ENCODE measurements around the gene GOLGA1.
"Not testable (repeated sequence)": the region's sequence is repeated elsewhere in the genome, so short reads cannot be mapped to it uniquely, and the experiment has no call there.

Gene GOLGA1

GRCh38 chr9:124940521-124940893, 376 bp downstream of the GOLGA1 start:
- no peak for DNase-seq (ENCODE audit: low read depth in 2 of 2)

DNA sequence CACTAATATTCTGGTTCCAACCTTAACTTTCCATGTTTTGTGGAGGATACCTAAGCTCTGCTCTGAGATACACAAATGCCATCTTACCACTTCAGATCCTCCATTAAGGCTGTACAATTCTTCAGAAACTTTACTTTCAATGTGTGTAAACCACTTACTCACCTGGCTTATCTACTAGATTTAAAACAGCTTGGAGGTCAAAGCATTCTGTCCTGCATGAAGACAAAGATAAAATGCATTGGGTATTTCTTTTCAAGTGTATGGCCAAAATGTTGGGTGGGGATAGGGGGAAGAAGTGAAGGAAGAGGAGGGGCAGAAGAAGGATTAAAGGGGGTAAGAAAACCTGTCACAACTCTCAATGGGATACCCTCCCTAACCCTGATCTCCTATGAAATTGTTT, 939 bp downstream of the GOLGA1 start:
- no peak for DNase-seq (ENCODE audit: low read depth in 2 of 2)

GRCh38 chr9:124934290-124934689, 6.6 kb downstream of the GOLGA1 start:
- DNase-seq (ENCODE audit: low read depth in 2 of 2), result no peak

- DNase-seq (ENCODE audit: low read depth in 2 of 2), result no peak
Observed at GRCh38 chr9:124932333-124932732, 8.6 kb downstream of the GOLGA1 start.

DNA sequence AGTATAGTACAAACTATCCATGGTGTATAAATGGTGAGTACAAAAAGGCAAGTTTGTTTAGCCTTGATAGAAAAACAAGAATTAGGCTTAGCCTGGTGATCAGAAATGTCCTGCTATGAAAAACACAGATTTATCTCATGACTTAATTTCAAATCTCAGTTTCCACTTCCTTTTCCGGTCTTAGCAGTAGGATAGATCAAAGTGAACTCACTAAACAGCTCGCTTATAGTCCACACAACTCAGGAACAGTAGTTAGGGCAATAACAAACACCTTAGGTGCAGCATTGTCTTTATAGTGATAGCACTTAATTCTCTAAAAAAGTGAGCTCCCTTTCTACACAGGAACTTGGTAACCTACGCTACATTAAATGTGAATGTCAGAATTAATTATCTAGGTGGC, 11.4 kb downstream of the GOLGA1 start:
- no peak for DNase-seq (ENCODE audit: low read depth in 2 of 2)

- no peak for DNase-seq (ENCODE audit: low read depth in 2 of 2)
Observed at GRCh38 chr9:124928116-124928515, 12.8 kb downstream of the GOLGA1 start.

- DNase-seq (ENCODE audit: low read depth in 2 of 2), result not testable (repeated sequence)
Observed at GRCh38 chr9:124920394-124920793, 20.5 kb downstream of the GOLGA1 start.

DNA sequence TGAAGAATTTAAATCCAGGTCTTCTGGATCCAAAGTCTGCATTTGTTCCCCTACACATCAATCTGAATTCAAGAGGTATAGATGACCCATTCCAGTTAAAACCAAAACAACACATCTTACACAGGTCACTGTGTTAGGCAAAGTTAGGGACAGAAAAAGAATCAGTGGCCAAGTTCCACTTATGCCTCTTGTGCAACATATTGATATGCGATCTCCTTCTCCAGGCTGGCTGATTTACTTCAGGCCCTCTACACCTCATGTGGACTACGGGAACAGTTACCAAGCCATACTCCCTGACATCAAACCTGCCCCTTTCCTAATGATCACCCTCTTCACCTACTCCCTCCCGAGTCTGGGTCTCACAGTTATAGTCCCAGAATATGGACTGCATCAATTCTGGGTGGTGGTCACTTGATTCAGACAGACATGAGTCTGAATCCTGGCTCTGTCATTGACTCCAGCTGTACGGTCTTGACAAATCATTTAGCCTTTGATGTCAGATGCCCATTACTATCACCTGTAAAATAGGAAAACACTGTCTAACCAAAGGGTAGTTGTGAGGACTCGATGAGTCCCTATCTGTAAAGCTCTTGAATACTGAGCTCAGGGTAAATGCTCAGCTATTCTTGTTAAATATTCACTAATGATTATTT, 26.0 kb downstream of the GOLGA1 start:
- no peak for DNase-seq (ENCODE audit: low read depth in 2 of 2)

DNA sequence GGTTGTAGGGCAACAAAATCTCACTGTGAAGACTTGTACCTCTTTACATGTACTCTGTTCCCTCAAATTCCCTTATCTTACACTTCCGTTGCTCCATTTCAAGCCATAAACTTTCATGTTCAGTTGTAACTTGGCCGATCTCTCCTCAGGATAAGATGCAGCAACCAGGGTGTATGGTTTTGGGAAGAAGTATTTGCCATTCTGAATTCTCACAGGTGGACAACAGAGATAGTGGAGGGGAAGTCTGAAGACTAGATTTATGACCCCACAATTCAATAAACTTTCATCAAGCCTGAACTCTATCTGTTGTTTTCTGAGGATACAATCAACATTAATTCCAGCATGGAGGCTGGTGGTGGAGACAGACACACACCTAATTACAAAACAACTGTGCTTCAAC, 27.5 kb downstream of the GOLGA1 start:
- DNase-seq (ENCODE audit: low read depth in 2 of 2), result no peak

GRCh38 chr9:124911766-124912165, 29.1 kb downstream of the GOLGA1 start:
- DNase-seq (ENCODE audit: low read depth in 2 of 2), result no peak

- DNase-seq (ENCODE audit: low read depth in 2 of 2), result no peak
Observed at GRCh38 chr9:124908098-124908497, 32.8 kb downstream of the GOLGA1 start.

DNA sequence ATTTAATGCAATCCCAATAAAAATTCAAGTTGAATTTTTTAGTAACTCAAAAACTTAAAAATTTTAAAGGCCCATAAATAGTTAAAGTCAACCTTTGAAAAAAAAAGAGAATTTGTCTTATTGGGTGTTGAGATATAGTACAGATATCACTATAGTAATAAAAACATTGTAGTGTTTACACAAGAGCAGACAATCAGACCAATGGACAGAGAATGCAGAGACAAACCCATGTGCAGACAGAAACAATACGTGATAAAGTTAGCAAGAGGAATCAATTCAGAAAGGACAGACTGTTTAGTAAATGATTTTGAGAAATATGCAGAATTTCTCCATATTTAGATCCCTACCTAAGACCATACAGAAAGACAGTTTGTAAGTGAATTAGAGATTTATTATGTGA, 33.9 kb downstream of the GOLGA1 start:
- no peak for DNase-seq (ENCODE audit: low read depth in 2 of 2)

- no peak for DNase-seq (ENCODE audit: low read depth in 2 of 2)
Observed at GRCh38 chr9:124899845-124900244, 41.0 kb downstream of the GOLGA1 start.

DNA sequence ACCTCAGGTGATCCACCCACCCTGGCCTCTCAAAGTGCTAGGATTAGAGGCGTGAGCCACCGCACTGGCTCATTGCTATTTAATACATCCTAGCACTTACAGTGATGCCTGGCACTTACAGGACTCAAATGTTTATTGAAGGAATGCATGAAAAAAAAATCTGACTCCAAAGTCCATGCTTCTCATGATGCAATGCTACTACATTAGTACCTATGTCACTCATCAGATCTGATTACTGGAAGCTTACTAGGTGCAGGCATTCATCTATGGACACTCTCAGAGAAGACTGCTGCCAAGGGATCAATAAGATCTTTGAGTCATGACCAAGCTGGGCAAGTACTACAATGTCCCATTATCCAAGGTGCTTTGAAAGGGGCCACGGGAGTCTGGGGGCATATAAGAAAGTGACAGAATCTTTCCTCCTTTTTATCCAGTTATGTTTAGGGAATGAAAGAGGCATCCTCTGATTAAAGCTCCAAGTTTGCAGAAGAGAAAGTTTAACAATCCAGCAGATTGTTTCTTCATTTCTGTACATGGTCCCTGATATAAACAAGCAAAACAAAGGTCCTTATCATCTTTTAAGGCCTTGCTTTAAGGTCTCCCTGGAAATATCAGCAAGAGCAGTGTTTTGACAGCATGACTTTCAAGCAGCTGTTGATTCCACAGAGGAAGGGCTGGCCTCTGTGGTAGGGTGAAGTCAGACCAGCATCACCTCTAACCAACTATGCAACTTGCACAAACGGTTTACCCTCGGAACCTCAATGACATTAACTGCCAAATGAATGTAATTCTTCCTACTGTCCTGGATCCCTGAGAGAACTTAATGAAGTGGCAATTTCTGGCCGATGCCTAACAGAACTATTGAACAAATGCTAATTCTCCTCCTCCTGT, 43.1 kb downstream of the GOLGA1 start:
- no peak for DNase-seq (ENCODE audit: low read depth in 2 of 2)

DNA sequence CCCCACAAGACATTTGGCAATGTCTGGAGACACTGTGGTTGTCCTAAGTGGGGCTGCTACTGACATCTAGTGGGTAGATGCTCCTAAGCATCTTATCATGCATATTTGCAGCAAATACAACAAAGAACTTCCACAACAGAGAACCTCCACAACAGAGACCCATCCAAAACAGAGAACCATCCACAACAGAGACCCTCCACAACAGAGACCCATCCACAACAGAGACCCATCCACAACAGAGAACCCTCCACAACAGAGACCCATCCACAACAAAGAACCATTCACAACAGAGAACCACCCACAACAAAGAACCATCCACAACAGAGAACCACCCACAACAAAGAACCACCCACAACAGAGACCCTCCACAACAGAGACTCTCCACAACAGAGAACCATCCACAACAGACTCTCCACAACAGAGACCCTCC, 46.1 kb downstream of the GOLGA1 start:
- DNase-seq (ENCODE audit: low read depth in 2 of 2), result no peak

DNA sequence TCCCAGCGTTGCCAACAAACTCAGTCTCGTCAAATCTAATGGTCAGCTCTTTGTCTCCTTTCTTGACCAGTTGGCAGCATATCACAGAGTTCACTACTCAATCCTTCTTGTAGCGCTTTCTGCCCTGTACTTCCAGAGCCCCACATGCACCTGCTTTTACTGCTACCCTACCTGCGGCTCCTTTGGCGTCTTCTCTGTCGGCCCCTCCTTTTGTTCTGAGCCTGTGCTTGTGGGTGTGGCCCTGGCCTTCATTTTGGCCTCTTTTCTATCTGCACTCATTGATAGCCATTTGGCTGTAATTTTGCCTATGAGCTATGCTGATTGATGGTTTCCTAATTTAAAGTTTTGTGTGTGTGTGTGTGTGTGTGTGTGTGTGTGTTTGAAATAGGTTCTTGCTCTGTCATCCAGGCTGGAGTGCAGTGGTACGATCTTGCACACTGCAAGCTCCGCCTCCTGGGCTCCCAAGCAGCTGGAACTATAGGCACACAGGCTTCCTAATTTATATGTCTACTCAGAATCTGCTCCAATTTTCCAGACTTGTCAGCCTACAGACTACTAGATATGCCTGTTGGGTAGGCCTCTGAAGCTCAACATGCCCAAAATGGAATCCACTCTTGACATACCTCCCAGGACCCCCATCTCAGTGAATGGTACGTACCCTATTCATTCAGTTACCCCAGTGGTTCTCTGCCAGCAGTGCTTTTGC, 46.7 kb downstream of the GOLGA1 start:
- no peak for DNase-seq (ENCODE audit: low read depth in 2 of 2)

DNA sequence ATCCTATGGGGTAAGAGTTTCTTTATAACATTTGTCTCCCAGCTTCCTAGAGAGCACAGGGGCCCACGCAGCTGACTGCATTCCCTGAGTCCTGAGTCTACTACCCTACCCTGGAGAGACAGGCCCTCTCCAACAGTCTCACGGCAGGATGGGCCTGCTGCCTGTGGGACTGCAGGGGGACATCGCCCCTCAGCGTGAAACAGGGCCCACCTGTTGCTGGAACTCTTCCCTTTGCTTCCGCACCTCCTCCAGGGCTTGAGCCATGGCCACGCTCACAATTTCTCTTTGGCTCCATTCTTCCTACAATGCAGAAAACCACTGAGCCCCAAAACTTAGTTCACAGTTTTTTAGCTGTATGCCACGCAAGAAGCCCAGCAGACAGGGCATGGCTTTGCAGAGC, 50.7 kb downstream of the GOLGA1 start:
- DNase-seq (ENCODE audit: low read depth in 2 of 2), result no peak

DNA sequence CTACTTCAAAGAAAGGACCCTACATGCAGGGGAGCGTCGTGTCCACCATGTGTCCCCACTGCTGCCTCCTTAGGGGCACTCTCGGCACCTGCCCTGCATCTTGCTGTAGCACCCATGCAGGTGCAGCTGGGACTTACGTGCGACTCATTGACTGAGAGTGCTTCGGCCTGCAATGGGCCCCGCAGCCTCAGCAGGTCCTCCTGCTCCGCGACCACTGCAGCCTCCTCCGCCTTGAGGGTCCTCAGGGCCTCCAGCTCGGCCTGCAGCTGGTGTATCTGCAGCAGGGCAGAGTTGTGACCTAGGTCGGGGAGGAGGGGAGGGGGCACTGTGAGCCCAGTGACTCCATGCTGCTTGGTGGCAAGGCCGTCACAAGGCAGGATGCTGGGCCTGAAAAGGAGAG, 51.9 kb downstream of the GOLGA1 start:
- DNase-seq (ENCODE audit: low read depth in 2 of 2), result no peak

DNA sequence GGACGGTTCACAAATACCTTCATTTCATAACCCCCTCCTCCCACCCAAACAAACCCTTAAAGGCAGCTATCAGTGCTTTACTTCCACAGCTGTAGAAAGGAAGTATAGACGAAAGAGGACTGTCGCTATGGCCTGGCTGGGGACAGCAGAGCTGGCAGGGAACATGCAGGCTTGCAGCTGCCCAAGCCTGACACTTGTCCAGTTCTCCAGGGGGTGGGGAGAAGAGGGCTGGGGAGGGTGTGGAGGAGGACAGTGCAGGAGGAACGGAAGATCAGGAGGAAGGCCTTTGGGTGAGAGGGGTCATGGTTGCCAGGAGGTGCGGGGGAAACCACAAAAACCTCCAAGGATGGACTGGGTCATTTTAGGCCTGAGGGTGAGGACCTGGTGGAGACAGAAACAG, 53.1 kb downstream of the GOLGA1 start:
- no peak for DNase-seq (ENCODE audit: low read depth in 2 of 2)

DNA sequence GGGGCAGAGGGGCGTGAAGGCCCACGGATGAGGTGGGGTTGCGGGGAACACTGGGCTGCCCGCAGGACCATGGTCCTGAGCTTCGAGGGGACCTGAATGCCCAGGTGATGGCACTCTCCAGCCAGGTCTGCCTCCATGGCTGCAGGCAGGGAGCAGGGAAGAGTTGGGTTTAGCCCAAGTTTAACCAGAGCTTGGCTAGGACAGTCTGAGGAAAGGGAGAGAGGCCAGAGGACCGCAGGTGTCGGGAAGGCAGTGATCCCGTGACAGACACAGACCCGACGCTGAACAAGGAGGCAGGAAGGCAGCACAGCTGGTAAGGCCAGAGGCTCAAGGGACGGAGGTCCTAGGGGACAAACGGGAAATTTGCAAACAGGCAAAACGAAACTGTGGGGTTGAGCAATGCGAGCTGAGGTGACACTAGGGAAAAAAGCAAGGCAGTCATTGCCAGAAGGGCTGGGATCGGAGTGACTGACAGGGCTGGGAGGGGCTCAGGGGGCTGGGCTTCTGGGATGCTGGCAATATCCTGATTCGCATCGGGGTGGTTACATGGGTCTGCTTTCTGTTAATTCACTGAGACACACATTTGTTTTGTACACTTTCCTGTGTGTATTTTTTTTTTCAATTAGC, 53.9 kb downstream of the GOLGA1 start:
- no peak for DNase-seq (ENCODE audit: low read depth in 2 of 2)

DNA sequence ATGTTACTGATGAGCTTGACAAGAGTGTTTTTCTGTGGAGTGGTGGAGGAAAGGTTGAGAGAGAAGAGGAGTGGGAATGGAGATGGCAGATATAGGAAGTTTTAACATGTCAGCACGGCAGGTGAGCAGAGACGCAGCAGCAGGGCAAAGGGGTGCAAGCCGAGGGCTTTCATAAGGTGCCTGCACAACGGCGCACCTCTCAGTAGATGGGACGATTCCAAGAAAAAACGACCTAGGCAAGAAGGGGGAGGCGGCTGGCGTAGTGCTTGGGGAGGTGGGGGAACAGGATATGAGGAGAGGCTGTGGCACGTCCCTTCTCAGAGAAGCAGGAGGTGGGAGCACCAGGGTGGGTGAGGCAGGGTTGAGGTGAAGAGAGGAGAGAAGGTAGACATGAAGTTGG, 54.4 kb downstream of the GOLGA1 start:
- no peak for DNase-seq (ENCODE audit: low read depth in 2 of 2)

- DNase-seq (ENCODE audit: low read depth in 2 of 2), result no peak
Observed at GRCh38 chr9:124885551-124885950, 55.3 kb downstream of the GOLGA1 start.
